Upper lobe of left lung (tissue), 4 donors: ENCODE results near the gene RP9.

Experiments used
- CTCF ChIP-seq, 6 experiments: fragments of 450-650 bp in 4 of 6; fragments of 200-600 bp in 2 of 6; sonication (generic) in 2 of 6; IDR thresholded peaks; one replicate each; pipeline ENCODE4 v1.5.1; 2016 to 2019; ENCODE audit warnings: antibody characterized with exemption in 6 of 6
- EP300 ChIP-seq, 4 donors: sonication (generic); formaldehyde crosslinking; IDR thresholded peaks; one replicate each; pipeline ENCODE4 v1.5.1; 2017; ENCODE audit warnings: antibody characterized with exemption in 4 of 4, control low read depth in 2 of 4
- POLR2A ChIP-seq, 4 donors: fragments of 450-650 bp; IDR thresholded peaks; one replicate each; pipeline ENCODE4 v1.5.1; 2016 to 2017; ENCODE audit warnings: antibody characterized with exemption in 4 of 4, mild to moderate bottlenecking in 2 of 4

- TF ChIP-seq CTCF (IDR thresholded peaks at IDR 0.05) = no peak
- no peak for TF ChIP-seq EP300 (IDR thresholded peaks at IDR 0.05)
- no peak for TF ChIP-seq POLR2A (IDR thresholded peaks at IDR 0.05)
Observed at GRCh38 chr7:33127085-33127484, 17.9 kb upstream of the RP9 start.
